ENCODE data around the gene GOPC. TPM values are rescaled to one million over a fixed set of nuclear protein-coding genes. Genes with fewer than 3 reads are reported as not detected.

The GOPC gene
- total and polyA plus RNA-seq, 2 of the 4 experiments (the other 2 are of a cell fraction): 23.4 to 23.8 TPM

DNA sequence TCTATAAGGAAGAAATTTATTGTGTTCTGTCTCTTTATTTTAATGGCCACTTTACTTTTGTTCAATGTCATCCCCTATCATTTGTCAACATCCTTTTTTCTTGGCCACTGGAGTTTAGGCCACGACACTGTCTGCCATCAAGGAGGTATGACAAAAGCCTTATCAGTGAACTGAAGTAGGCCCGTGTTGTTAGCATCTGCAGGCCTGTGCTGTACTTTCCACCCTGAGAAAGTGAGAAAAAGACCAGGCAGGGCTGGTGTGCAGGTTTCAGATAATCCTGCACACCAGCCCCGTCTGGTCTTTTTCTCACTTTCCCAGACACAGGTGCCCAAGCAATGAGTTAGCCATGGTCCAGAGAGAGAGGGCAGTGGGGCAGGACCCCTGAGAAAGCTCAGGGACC is 57.6 kb downstream of the GOPC start:
- H3K27me3 ChIP-seq (ENCODE audit: control insufficient read depth, insufficient read depth, low read length): no peaks in the 10 kb centered on the region
- peaks cover 26% of the 10 kb centered on the region for H3K36me3 ChIP-seq (ENCODE audit: control insufficient read depth, insufficient read depth, low read length)
- H3K4me1 ChIP-seq (ENCODE audit: control insufficient read depth, insufficient read depth, low read length): peaks cover 19% of the 10 kb centered on the region
- no peak overlapping the region for H3K18ac ChIP-seq (ENCODE audit: low read depth, low read length)
- no peak overlapping the region for H4K91ac ChIP-seq (ENCODE audit: insufficient read depth, low read depth, low read length)
- H2AFZ ChIP-seq (replicated peaks; ENCODE audit: low read length, poor library complexity): no peak overlapping the region
- no peak overlapping the region for H4K5ac ChIP-seq (ENCODE audit: low read depth, low read length)
- peaks cover 16% of the 10 kb centered on the region for H3K9me1 ChIP-seq (ENCODE audit: insufficient read depth, low read length)
- TF ChIP-seq NFE2L2 (IDR thresholded peaks at IDR 0.05; ENCODE audit: low read depth, low read length): no peak
- DNase-seq: no peak
- BruUV-seq (replicated peaks): no TSS peak
- no peak overlapping the region for H3K4ac ChIP-seq (ENCODE audit: low read depth, low read length)
- peaks cover 0 to 31% of the 10 kb centered on the region in 2 experiments; a peak in 2 of 4 replicates for H3K79me1 ChIP-seq (ENCODE audit: low read depth in 1 of 2, low read length in 2 of 2)
- no peak overlapping the region for H3K9ac ChIP-seq (ENCODE audit: low read depth, low read length)
- no peak overlapping the region for H2BK20ac ChIP-seq (ENCODE audit: low read depth, low read length)
- H4K8ac ChIP-seq (ENCODE audit: low read depth in 2 of 2, low read length in 2 of 2): no peak overlapping the region
- no peak for ATAC-seq (ENCODE audit: low read depth)
- H2BK15ac ChIP-seq (ENCODE audit: low read depth, low read length): no peak overlapping the region
- H3K23ac ChIP-seq (ENCODE audit: low read depth, low read length): no peak overlapping the region
- H2AK5ac ChIP-seq (ENCODE audit: low read depth, low read length): no peak overlapping the region
- no peak overlapping the region for H2BK120ac ChIP-seq (ENCODE audit: low read depth, low read length)
- no peak overlapping the region for H3K27ac ChIP-seq (ENCODE audit: insufficient read depth, low read length)
- no peaks in the 10 kb centered on the region for H3K9me3 ChIP-seq (ENCODE audit: control insufficient read depth, insufficient read depth, low read length)
- no peak overlapping the region for H2AK9ac ChIP-seq (replicated peaks; ENCODE audit: low read depth, low read length, poor library complexity)
- no peak overlapping the region for H3K14ac ChIP-seq (replicated peaks; ENCODE audit: low read depth, low read length)
- no CpG with 5 or more reads among the region's 3 CpGs for WGBS, 2 experiments (ENCODE audit: extremely low coverage in 2 of 2, insufficient read length in 1 of 2)
- H3K4me3 ChIP-seq (ENCODE audit: insufficient read depth, low read depth, low read length): no peak overlapping the region
- intact Hi-C loops (cut with micrococcal nuclease) (no loop called here), in situ Hi-C loops (cut with MboI; ENCODE audit: low sequenced_read_pairs) (no loop called here), dilution Hi-C loops (cut with HindIII; ENCODE audit: low sequenced_read_pairs, unreplicated experiment) (no loop called here)
- H3K56ac ChIP-seq (ENCODE audit: extremely low read depth, insufficient read depth, low read length): no peak overlapping the region
- CTCF ChIA-PET: interaction anchor here (0.7 kb wide), 1 partner anchor 8 kb away, joined by 4 read pairs; no protein-coding TSS in a partner anchor
- POLR2A ChIA-PET (ENCODE audit: unreplicated experiment): no interaction called here
- no peak overlapping the region for H3K4me2 ChIP-seq (ENCODE audit: low read depth, low read length)
- H2BK5ac ChIP-seq (ENCODE audit: low read depth, low read length, poor library complexity, severe bottlenecking): no peak overlapping the region
- peaks cover 4% of the 10 kb centered on the region; the same call in 1 of the 2 replicates for H4K20me1 ChIP-seq (ENCODE audit: insufficient read depth, low read length)
